GM12892 (cell line): ENCODE results near the gene FAM32A.

Experiments
- POLR2A ChIP-seq: IDR thresholded peaks from 2 replicates; pipeline ENCODE4 v1.6.1; 2011; ENCODE audit warnings: low read depth, low read length, control low read depth
- POLR2AphosphoS5 ChIP-seq: IDR thresholded peaks from 2 replicates; pipeline ENCODE4 v1.6.1; 2011; ENCODE audit warnings: low read depth, low read length, control low read depth

DNA sequence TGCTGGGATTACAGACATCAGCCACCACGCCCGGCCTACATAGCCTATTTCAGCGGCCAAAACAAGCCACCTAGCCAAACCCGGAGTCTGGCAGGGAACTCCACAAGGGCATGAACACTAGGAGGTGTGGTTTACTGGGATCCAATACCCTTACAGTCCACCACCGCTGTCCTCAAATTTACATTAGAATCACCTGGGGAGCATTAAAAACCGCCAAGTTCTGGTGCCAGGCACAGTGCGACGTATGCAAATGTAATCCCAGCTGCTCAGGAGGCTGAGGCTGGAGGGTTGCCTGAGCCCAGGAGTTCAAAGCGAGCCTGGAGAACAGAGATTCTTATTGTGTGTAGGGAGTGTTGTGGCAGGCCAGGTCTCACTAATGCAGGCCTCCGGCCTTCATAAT, 8.3 kb downstream of the FAM32A start:
- TF ChIP-seq POLR2A (no peak), POLR2AphosphoS5 (no peak)
